ENCODE data around the gene RPP14. TPM values are rescaled to one million over a fixed set of nuclear protein-coding genes. Genes with fewer than 3 reads are reported as not detected.
"Not testable (repeated sequence)": the region's sequence is repeated elsewhere in the genome, so short reads cannot be mapped to it uniquely, and the experiment has no call there.

Gene RPP14
- total and polyA plus RNA-seq, 4 donors: 13.5 to 20.1 (median 16.3) TPM

GRCh38 chr3:58270485-58270884 lies 35.6 kb upstream of the RPP14 start:
- WGBS (ENCODE audit: insufficient coverage): 85% methylated on average over 2 of the region's 2 CpGs
- no peaks in the 10 kb centered on the region for H3K27me3 ChIP-seq (ENCODE audit: control insufficient read depth, insufficient read depth, low read length)
- no peak for DNase-seq (ENCODE audit: low read depth in 4 of 6, low spot score in 6 of 6)
- no peaks in the 10 kb centered on the region for H3K9me3 ChIP-seq (ENCODE audit: control insufficient read depth, insufficient read depth, low read length)
- no peak overlapping the region for H3K4me3 ChIP-seq (ENCODE audit: low read depth, low read length)
- H3K4me1 ChIP-seq (ENCODE audit: control insufficient read depth, insufficient read depth, low read length): no peaks in the 10 kb centered on the region
- H3K27ac ChIP-seq (ENCODE audit: low read depth, low read length): no peak overlapping the region
- peaks cover 24% of the 10 kb centered on the region for H3K36me3 ChIP-seq (ENCODE audit: control insufficient read depth, insufficient read depth, low read length)

GRCh38 chr3:58271901-58272501 lies 34.0 kb upstream of the RPP14 start:
- whole genome bisulfite sequencing (ENCODE audit: insufficient coverage): 100% methylated on average over 1 of the region's 7 CpGs
- no peaks in the 10 kb centered on the region for H3K4me1 ChIP-seq (ENCODE audit: control insufficient read depth, insufficient read depth, low read length)
- H3K9me3 ChIP-seq (ENCODE audit: control insufficient read depth, insufficient read depth, low read length): no peaks in the 10 kb centered on the region
- peaks cover 26% of the 10 kb centered on the region for H3K36me3 ChIP-seq (ENCODE audit: control insufficient read depth, insufficient read depth, low read length)
- DNase-seq (ENCODE audit: low read depth in 4 of 6, low spot score in 6 of 6): no peak
- H3K27me3 ChIP-seq (ENCODE audit: control insufficient read depth, insufficient read depth, low read length): no peaks in the 10 kb centered on the region
- no peak overlapping the region for H3K27ac ChIP-seq (ENCODE audit: low read depth, low read length)
- H3K4me3 ChIP-seq (ENCODE audit: low read depth, low read length): no peak overlapping the region

GRCh38 chr3:58272891-58273290 lies 33.2 kb upstream of the RPP14 start:
- H3K27ac ChIP-seq (ENCODE audit: low read depth, low read length): no peak overlapping the region
- H3K4me1 ChIP-seq (ENCODE audit: control insufficient read depth, insufficient read depth, low read length): no peaks in the 10 kb centered on the region
- no peak overlapping the region for H3K4me3 ChIP-seq (ENCODE audit: low read depth, low read length)
- no peak for DNase-seq (ENCODE audit: low read depth in 4 of 6, low spot score in 6 of 6)
- WGBS (ENCODE audit: insufficient coverage): no CpG with 5 or more reads among the region's 3 CpGs
- no peaks in the 10 kb centered on the region for H3K9me3 ChIP-seq (ENCODE audit: control insufficient read depth, insufficient read depth, low read length)
- peaks cover 23% of the 10 kb centered on the region for H3K36me3 ChIP-seq (ENCODE audit: control insufficient read depth, insufficient read depth, low read length)
- H3K27me3 ChIP-seq (ENCODE audit: control insufficient read depth, insufficient read depth, low read length): no peaks in the 10 kb centered on the region

- not testable (repeated sequence) for H3K27me3 ChIP-seq (ENCODE audit: control insufficient read depth, insufficient read depth, low read length); DNase-seq (ENCODE audit: low read depth in 4 of 6, low spot score in 6 of 6); H3K9me3 ChIP-seq (ENCODE audit: control insufficient read depth, insufficient read depth, low read length); H3K4me1 ChIP-seq (ENCODE audit: control insufficient read depth, insufficient read depth, low read length); H3K4me3 ChIP-seq (ENCODE audit: low read depth, low read length); H3K27ac ChIP-seq (ENCODE audit: low read depth, low read length)
- 86% methylated on average over 2 of the region's 3 CpGs for WGBS (ENCODE audit: insufficient coverage)
- H3K36me3 ChIP-seq (ENCODE audit: control insufficient read depth, insufficient read depth, low read length): peaks cover 23% of the 10 kb centered on the region
Observed at GRCh38 chr3:58273362-58273761, 32.7 kb upstream of the RPP14 start.

GRCh38 chr3:58274027-58274614 lies 31.9 kb upstream of the RPP14 start:
- Histone ChIP-seq H3K27me3 (ENCODE audit: control insufficient read depth, insufficient read depth, low read length) (no peaks in the 10 kb centered on the region), H3K4me1 (ENCODE audit: control insufficient read depth, insufficient read depth, low read length) (no peaks in the 10 kb centered on the region), H3K4me3 (ENCODE audit: low read depth, low read length) (no peak overlapping the region), H3K36me3 (ENCODE audit: control insufficient read depth, insufficient read depth, low read length) (peaks cover 22% of the 10 kb centered on the region), H3K27ac (ENCODE audit: low read depth, low read length) (no peak overlapping the region), H3K9me3 (ENCODE audit: control insufficient read depth, insufficient read depth, low read length) (no peaks in the 10 kb centered on the region)
- DNase-seq (ENCODE audit: low read depth in 4 of 6, low spot score in 6 of 6): no peak
- WGBS (ENCODE audit: insufficient coverage): 61% methylated on average over 3 of the region's 3 CpGs

GRCh38 chr3:58281069-58281468 lies 25.0 kb upstream of the RPP14 start:
- H3K9me3 ChIP-seq (ENCODE audit: control insufficient read depth, insufficient read depth, low read length): no peaks in the 10 kb centered on the region
- no peaks in the 10 kb centered on the region for H3K4me1 ChIP-seq (ENCODE audit: control insufficient read depth, insufficient read depth, low read length)
- WGBS (ENCODE audit: insufficient coverage): 77% methylated on average over 7 of the region's 7 CpGs
- H3K36me3 ChIP-seq (ENCODE audit: control insufficient read depth, insufficient read depth, low read length): peaks cover 29% of the 10 kb centered on the region
- no peak overlapping the region for H3K4me3 ChIP-seq (ENCODE audit: low read depth, low read length)
- H3K27ac ChIP-seq (ENCODE audit: low read depth, low read length): no peak overlapping the region
- no peak for DNase-seq (ENCODE audit: low read depth in 4 of 6, low spot score in 6 of 6)
- no peaks in the 10 kb centered on the region for H3K27me3 ChIP-seq (ENCODE audit: control insufficient read depth, insufficient read depth, low read length)

GRCh38 chr3:58285334-58285733 lies 20.7 kb upstream of the RPP14 start:
- no peaks in the 10 kb centered on the region for H3K9me3 ChIP-seq (ENCODE audit: control insufficient read depth, insufficient read depth, low read length)
- peaks cover 9% of the 10 kb centered on the region for H3K4me1 ChIP-seq (ENCODE audit: control insufficient read depth, insufficient read depth, low read length)
- H3K27me3 ChIP-seq (ENCODE audit: control insufficient read depth, insufficient read depth, low read length): no peaks in the 10 kb centered on the region
- DNase-seq (ENCODE audit: low read depth in 4 of 6, low spot score in 6 of 6): no peak
- no peak overlapping the region for H3K4me3 ChIP-seq (ENCODE audit: low read depth, low read length)
- H3K27ac ChIP-seq (ENCODE audit: low read depth, low read length): no peak overlapping the region
- 88% methylated on average over 7 of the region's 7 CpGs for WGBS (ENCODE audit: insufficient coverage)
- peaks cover 39% of the 10 kb centered on the region for H3K36me3 ChIP-seq (ENCODE audit: control insufficient read depth, insufficient read depth, low read length)

- Histone ChIP-seq H3K4me3 (ENCODE audit: low read depth, low read length) (no peak overlapping the region), H3K4me1 (ENCODE audit: control insufficient read depth, insufficient read depth, low read length) (peaks cover 9% of the 10 kb centered on the region), H3K27ac (ENCODE audit: low read depth, low read length) (peak overlapping the region; percentile 3), H3K9me3 (ENCODE audit: control insufficient read depth, insufficient read depth, low read length) (no peaks in the 10 kb centered on the region), H3K27me3 (ENCODE audit: control insufficient read depth, insufficient read depth, low read length) (no peaks in the 10 kb centered on the region), H3K36me3 (ENCODE audit: control insufficient read depth, insufficient read depth, low read length) (peaks cover 35% of the 10 kb centered on the region)
- 57% methylated on average over 6 of the region's 6 CpGs for WGBS (ENCODE audit: insufficient coverage)
- no peak for DNase-seq (ENCODE audit: low read depth in 4 of 6, low spot score in 6 of 6)
Observed at GRCh38 chr3:58287354-58287753, 18.7 kb upstream of the RPP14 start.

- 53% methylated on average over 2 of the region's 4 CpGs for WGBS (ENCODE audit: insufficient coverage)
- Histone ChIP-seq H3K4me1 (ENCODE audit: control insufficient read depth, insufficient read depth, low read length) (peaks cover 9% of the 10 kb centered on the region), H3K27ac (ENCODE audit: low read depth, low read length) (no peak overlapping the region), H3K36me3 (ENCODE audit: control insufficient read depth, insufficient read depth, low read length) (peaks cover 36% of the 10 kb centered on the region), H3K4me3 (ENCODE audit: low read depth, low read length) (no peak overlapping the region), H3K27me3 (ENCODE audit: control insufficient read depth, insufficient read depth, low read length) (no peaks in the 10 kb centered on the region), H3K9me3 (ENCODE audit: control insufficient read depth, insufficient read depth, low read length) (no peaks in the 10 kb centered on the region)
- peak in 3 of 6 donors; percentile 60 to 75 (median 62) for DNase-seq (ENCODE audit: low read depth in 4 of 6, low spot score in 6 of 6)
Observed at GRCh38 chr3:58288011-58288728, 17.9 kb upstream of the RPP14 start.

All from spinal cord (tissue), 10 donors.